Activated naive CD4-positive, alpha-beta T cell treated with anti-CD3 and anti-CD28 coated beads, Interleukin-2, amount 10 ng/mL, durations not matched to agents 7 days and 5 days (primary cell): ENCODE data around the gene EEF2K.
A peak's percentile ranks its signal among the peaks of the same experiment; 100 is the strongest.

Source experiments
- CTCF ChIA-PET: fragments of 350-600 bp; sonication (Branson Sonifier 250); formaldehyde crosslinking; loops from one replicate; lab custom pipeline; 2021; ENCODE audit warnings: antibody characterized with exemption; lab: Charles Lee
- DNase-seq: peaks from one replicate; pipeline ENCODE4 v3.0.0-alpha.2; 2020
- H3K27ac Mint-ChIP-seq: one replicate; pipeline ENCODE4 v1.8.0; 2021; ENCODE audit warnings: mild to moderate bottlenecking, moderate library complexity, mixed read lengths
- H3K27me3 Mint-ChIP-seq: one replicate; pipeline ENCODE4 v1.8.0; 2021; ENCODE audit warnings: mild to moderate bottlenecking, mixed read lengths
- H3K36me3 Mint-ChIP-seq: one replicate; pipeline ENCODE4 v1.8.0; 2021; ENCODE audit warnings: mixed read lengths
- H3K4me1 Mint-ChIP-seq: one replicate; pipeline ENCODE4 v1.8.0; 2021; ENCODE audit warnings: mixed read lengths
- H3K4me3 Mint-ChIP-seq: one replicate; pipeline ENCODE4 v1.8.0; 2021; ENCODE audit warnings: mild to moderate bottlenecking, moderate library complexity, mixed read lengths
- H3K9me3 Mint-ChIP-seq: one replicate; pipeline ENCODE4 v1.8.0; 2021; ENCODE audit warnings: mixed read lengths

Gene EEF2K

GRCh38 chr16:22183335-22183734 lies 22.7 kb upstream of the EEF2K start:
- Mint-ChIP-seq H3K36me3 (no peaks in the 10 kb centered on the region), H3K27me3 (peaks cover 17% of the 10 kb centered on the region), H3K27ac (no peak overlapping the region), H3K9me3 (no peaks in the 10 kb centered on the region), H3K4me1 (peaks cover 5% of the 10 kb centered on the region), H3K4me3 (no peak overlapping the region)
- CTCF ChIA-PET: no interaction called here
- no peak for DNase-seq

GRCh38 chr16:22183901-22184614 lies 22.0 kb upstream of the EEF2K start:
- Mint-ChIP-seq H3K27me3 (peaks cover 15% of the 10 kb centered on the region), H3K4me3 (no peak overlapping the region), H3K9me3 (no peaks in the 10 kb centered on the region), H3K36me3 (no peaks in the 10 kb centered on the region), H3K4me1 (peaks cover 12% of the 10 kb centered on the region), H3K27ac (no peak overlapping the region)
- CTCF ChIA-PET: no interaction called here
- DNase-seq: peak; percentile 28

DNA sequence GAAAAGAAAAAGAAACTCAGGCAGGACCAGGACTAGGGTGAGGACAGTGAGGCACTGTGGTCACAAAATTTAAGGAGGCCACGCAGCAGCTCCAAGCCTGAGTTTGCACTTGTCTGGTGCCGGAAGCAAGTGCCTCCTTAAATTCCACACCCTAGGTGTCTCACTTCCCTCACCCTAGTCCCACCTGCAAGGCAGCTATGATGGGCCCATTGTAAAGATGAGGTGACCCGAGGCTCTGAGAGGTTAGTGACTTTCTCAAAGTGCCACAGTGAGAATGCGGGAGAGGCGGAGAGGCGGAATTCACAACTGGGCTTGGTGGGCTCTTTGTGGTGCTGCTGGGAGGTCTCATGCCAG lies 21.5 kb upstream of the EEF2K start:
- Mint-ChIP-seq H3K4me1 (peaks cover 18% of the 10 kb centered on the region), H3K9me3 (no peaks in the 10 kb centered on the region), H3K27me3 (peaks cover 13% of the 10 kb centered on the region), H3K4me3 (no peak overlapping the region), H3K36me3 (no peaks in the 10 kb centered on the region), H3K27ac (no peak overlapping the region)
- DNase-seq: no peak
- CTCF ChIA-PET: interaction anchor here (1.4 kb wide), 1 partner anchor 86 kb away, joined by 3 read pairs; no protein-coding TSS in a partner anchor

- Mint-ChIP-seq H3K4me1 (peaks cover 21% of the 10 kb centered on the region), H3K9me3 (no peaks in the 10 kb centered on the region), H3K36me3 (no peaks in the 10 kb centered on the region), H3K27me3 (peaks cover 6% of the 10 kb centered on the region), H3K4me3 (no peak overlapping the region), H3K27ac (no peak overlapping the region)
- CTCF ChIA-PET: interaction anchor here (0.9 to 2.2 kb wide), 5 partner anchors 11 to 185 kb away, joined by 3 to 8 read pairs (median 3); partner anchors contain the start of gene PDZD9
- DNase-seq: peak; percentile 21
Observed at GRCh38 chr16:22186517-22186916, 19.6 kb upstream of the EEF2K start.

DNA sequence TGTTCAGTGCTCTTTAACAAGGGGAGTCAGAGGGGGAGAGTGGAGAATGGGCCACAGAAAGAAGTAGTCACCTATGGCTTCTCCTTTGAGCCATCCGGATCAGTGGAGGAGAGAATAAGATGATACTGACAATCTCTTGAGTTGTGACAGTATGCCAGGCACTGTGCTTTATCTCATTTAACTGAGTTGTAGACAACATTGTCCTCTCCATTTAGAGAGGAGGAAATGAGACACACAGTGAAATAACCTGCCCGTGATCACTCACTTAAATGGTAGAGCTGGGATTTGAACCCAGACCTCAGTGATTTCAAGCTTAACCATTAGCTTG lies 17.8 kb upstream of the EEF2K start:
- CTCF ChIA-PET: interaction anchor here (0.7 to 2.8 kb wide), 30 partner anchors 8 to 531 kb away, joined by 3 to 46 read pairs (median 6); partner anchors contain the start of genes MOSMO, PDZD9 and UQCRC2
- H3K4me3 Mint-ChIP-seq: no peak overlapping the region
- H3K4me1 Mint-ChIP-seq: peaks cover 35% of the 10 kb centered on the region
- no peak for DNase-seq
- H3K9me3 Mint-ChIP-seq: no peaks in the 10 kb centered on the region
- no peaks in the 10 kb centered on the region for H3K36me3 Mint-ChIP-seq
- peaks cover 6% of the 10 kb centered on the region for H3K27me3 Mint-ChIP-seq
- H3K27ac Mint-ChIP-seq: peak overlapping the region; percentile 100

GRCh38 chr16:22188595-22189442 lies 17.3 kb upstream of the EEF2K start:
- peak overlapping the region; percentile 86 for H3K4me3 Mint-ChIP-seq
- peaks cover 6% of the 10 kb centered on the region for H3K27me3 Mint-ChIP-seq
- H3K27ac Mint-ChIP-seq: peak overlapping the region; percentile 100
- CTCF ChIA-PET: interaction anchor here (0.7 to 2.8 kb wide), 30 partner anchors 9 to 532 kb away, joined by 3 to 46 read pairs (median 6); partner anchors contain the start of genes MOSMO, PDZD9 and UQCRC2
- H3K36me3 Mint-ChIP-seq: peaks cover 5% of the 10 kb centered on the region
- peaks cover 41% of the 10 kb centered on the region for H3K4me1 Mint-ChIP-seq
- peak; percentile 79 for DNase-seq
- H3K9me3 Mint-ChIP-seq: no peaks in the 10 kb centered on the region

- peaks cover 47% of the 10 kb centered on the region for H3K4me1 Mint-ChIP-seq
- DNase-seq: no peak
- peak overlapping the region; percentile 100 for H3K27ac Mint-ChIP-seq
- H3K36me3 Mint-ChIP-seq: peaks cover 8% of the 10 kb centered on the region
- no peaks in the 10 kb centered on the region for H3K9me3 Mint-ChIP-seq
- H3K27me3 Mint-ChIP-seq: peaks cover 5% of the 10 kb centered on the region
- CTCF ChIA-PET: interaction anchor here (1.1 to 2.8 kb wide), 16 partner anchors 15 to 239 kb away, joined by 3 to 46 read pairs (median 9); partner anchors contain the start of genes MOSMO, PDZD9 and UQCRC2
- H3K4me3 Mint-ChIP-seq: peak overlapping the region; percentile 86
Observed at GRCh38 chr16:22189473-22190080, 16.5 kb upstream of the EEF2K start.

GRCh38 chr16:22190081-22190775 lies 15.8 kb upstream of the EEF2K start:
- Mint-ChIP-seq H3K4me1 (peaks cover 53% of the 10 kb centered on the region), H3K27ac (peak overlapping the region; percentile 100)

DNA sequence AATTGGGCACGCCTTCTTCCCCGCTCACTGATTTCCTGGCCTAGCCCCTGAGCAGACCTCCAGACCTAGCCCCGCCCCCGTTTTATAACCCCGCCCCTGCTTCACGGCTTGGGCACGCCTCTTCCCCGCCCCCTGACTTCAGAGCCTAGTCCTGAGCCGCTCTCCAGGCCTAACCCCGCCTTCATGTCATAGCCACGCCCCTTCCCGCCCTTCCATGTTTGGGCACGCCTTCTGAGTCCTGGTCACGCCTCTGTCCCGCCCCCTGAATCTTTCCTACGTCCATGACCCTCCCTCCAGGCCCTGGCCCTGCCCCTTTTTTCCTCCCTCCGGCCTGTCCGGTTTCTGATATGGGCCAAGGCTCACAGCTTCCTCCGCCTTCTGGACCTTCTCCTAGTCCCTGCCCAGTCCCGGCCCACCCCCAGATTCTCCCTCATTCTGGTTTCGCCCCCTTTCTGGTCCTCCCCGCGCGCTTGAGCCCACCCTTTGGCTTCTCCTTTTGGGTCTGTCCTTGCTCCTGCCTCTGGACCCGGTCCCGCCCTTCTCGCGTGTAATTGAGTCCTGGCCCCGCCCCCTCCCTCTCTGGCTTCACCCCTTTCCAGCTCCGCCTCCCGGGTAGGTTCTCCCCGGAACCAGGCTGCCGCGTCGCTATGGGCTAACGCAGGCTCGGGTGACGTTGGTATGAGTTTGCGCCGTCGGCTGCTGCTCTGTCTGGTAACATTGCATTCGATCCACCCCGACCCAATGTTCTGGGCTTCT lies 15.1 kb upstream of the EEF2K start:
- Mint-ChIP-seq H3K27ac (peak overlapping the region; percentile 100), H3K4me1 (peaks cover 59% of the 10 kb centered on the region), H3K36me3 (peaks cover 13% of the 10 kb centered on the region), H3K9me3 (no peaks in the 10 kb centered on the region), H3K4me3 (peak overlapping the region; percentile 86), H3K27me3 (peaks cover 8% of the 10 kb centered on the region)
- peak; percentile 100 for DNase-seq
- CTCF ChIA-PET: interaction anchor here (9.2 kb wide), 1 partner anchor 108 kb away, joined by 115 read pairs; the partner anchor contains the start of gene POLR3E

More at GRCh38 chr16:22190081-22190775, 15.8 kb upstream of the EEF2K start:
- DNase-seq: peak; percentile 100
- Mint-ChIP-seq H3K27me3 (peaks cover 1% of the 10 kb centered on the region), H3K36me3 (peaks cover 8% of the 10 kb centered on the region), H3K9me3 (no peaks in the 10 kb centered on the region), H3K4me3 (peak overlapping the region; percentile 86)
- CTCF ChIA-PET: interaction anchor here (2.1 to 2.4 kb wide), 5 partner anchors 106 to 201 kb away, joined by 6 to 46 read pairs (median 20); partner anchors contain the start of gene PDZD9

GRCh38 chr16:22191532-22192260 lies 14.4 kb upstream of the EEF2K start:
- CTCF ChIA-PET: interaction anchor here (0.8 to 9.2 kb wide), 2 partner anchors 12 to 107 kb away, joined by 3 to 115 read pairs; partner anchors contain the start of gene POLR3E
- H3K4me1 Mint-ChIP-seq: peaks cover 64% of the 10 kb centered on the region
- H3K27ac Mint-ChIP-seq: peak overlapping the region; percentile 100
- peaks cover 13% of the 10 kb centered on the region for H3K36me3 Mint-ChIP-seq
- H3K9me3 Mint-ChIP-seq: no peaks in the 10 kb centered on the region
- H3K4me3 Mint-ChIP-seq: peak overlapping the region; percentile 86
- peak; percentile 66 for DNase-seq
- H3K27me3 Mint-ChIP-seq: peaks cover 10% of the 10 kb centered on the region

- H3K27ac Mint-ChIP-seq: peak overlapping the region; percentile 100
- peaks cover 13% of the 10 kb centered on the region for H3K36me3 Mint-ChIP-seq
- no peaks in the 10 kb centered on the region for H3K9me3 Mint-ChIP-seq
- DNase-seq: peak; percentile 89
- peaks cover 68% of the 10 kb centered on the region for H3K4me1 Mint-ChIP-seq
- peak overlapping the region; percentile 86 for H3K4me3 Mint-ChIP-seq
- CTCF ChIA-PET: interaction anchor here (0.6 to 9.2 kb wide), 3 partner anchors 11 to 106 kb away, joined by 3 to 115 read pairs (median 5); partner anchors contain the start of gene POLR3E
- H3K27me3 Mint-ChIP-seq: peaks cover 14% of the 10 kb centered on the region
Observed at GRCh38 chr16:22192261-22193062, 13.6 kb upstream of the EEF2K start.
